Esophagus squamous epithelium (tissue), 5 donors: ENCODE measurements around the gene COPG1. TPM values are rescaled to one million over a fixed set of nuclear protein-coding genes. Genes with fewer than 3 reads are reported as not detected.

ENCODE experiments used
- DNase-seq: peaks from one replicate; lab custom pipeline; 2025; lab: John Stamatoyannopoulos, UW
- H3K27ac ChIP-seq, 4 donors: fragments of 200-600 bp; sonication (generic); one replicate each; pipeline ENCODE4 v1.5.1; 2016 to 2019; ENCODE audit warnings: mild to moderate bottlenecking in 1 of 4
- H3K27me3 ChIP-seq, 4 donors: fragments of 200-600 bp; sonication (generic); 1 replicate in 3 of 4; 2 replicates in 1 of 4; pipeline versions ENCODE4 v1.5.1 to v1.6.0; 2017 to 2021; ENCODE audit warnings: antibody characterized with exemption in 1 of 4
- H3K36me3 ChIP-seq, 3 donors: fragments of 200-600 bp; sonication (generic); one replicate each; pipeline ENCODE4 v1.5.1; 2016 to 2019
- H3K4me1 ChIP-seq, 3 donors: fragments of 200-600 bp; sonication (generic); one replicate each; pipeline ENCODE4 v1.5.1; 2017 to 2019
- H3K4me3 ChIP-seq, 4 donors: fragments of 200-600 bp; sonication (generic); 1 replicate in 3 of 4; 2 replicates in 1 of 4; pipeline ENCODE4 v1.5.1; 2016 to 2019; ENCODE audit warnings: mild to moderate bottlenecking in 2 of 4, moderate library complexity in 1 of 4
- H3K9me3 ChIP-seq, 3 donors: fragments of 200-600 bp; sonication (generic); one replicate each; pipeline ENCODE4 v1.5.1; 2016 to 2019
- POLR2A ChIP-seq, 4 donors: fragments of 450-650 bp; IDR thresholded peaks; one replicate each; pipeline ENCODE4 v1.6.1; 2017; ENCODE audit warnings: antibody characterized with exemption in 4 of 4, mild to moderate bottlenecking in 4 of 4, moderate library complexity in 3 of 4
- whole genome bisulfite sequencing, 2 donors: methylation state at CpG; one replicate each; pipeline ENCODE4 v1.1.5; 2018; 5-methylcytosine and 5-hydroxymethylcytosine counted together
- intact Hi-C: fragments of 100-400 bp; cut with DNase I; formaldehyde crosslinking; loops from one replicate; pipeline ENCODE4 v1.15.0; 2022
- total RNA-seq, 4 donors: library from RNA; depleted of rRNA; stranded (reverse); fragments of >200 nt; gene quantifications; one replicate each; pipeline ENCODE4 v1.1.0, GENCODE V29; 2016
- TF ChIP-seq, protein P1 (sequence below), 6 experiments: fragments of 450-650 bp in 4 of 6; fragments of 200-600 bp in 2 of 6; sonication (generic) in 2 of 6; IDR thresholded peaks; one replicate each; pipeline ENCODE4 v1.5.1; 2016 to 2019; ENCODE audit warnings: antibody characterized with exemption in 6 of 6, mild to moderate bottlenecking in 4 of 6, moderate library complexity in 4 of 6
- donor health status: DM: yes; HTN: yes; CAD: no.

Gene COPG1
- total RNA-seq, 4 donors from 2014 or later: 68.3 to 121 (median 104) TPM

DNA sequence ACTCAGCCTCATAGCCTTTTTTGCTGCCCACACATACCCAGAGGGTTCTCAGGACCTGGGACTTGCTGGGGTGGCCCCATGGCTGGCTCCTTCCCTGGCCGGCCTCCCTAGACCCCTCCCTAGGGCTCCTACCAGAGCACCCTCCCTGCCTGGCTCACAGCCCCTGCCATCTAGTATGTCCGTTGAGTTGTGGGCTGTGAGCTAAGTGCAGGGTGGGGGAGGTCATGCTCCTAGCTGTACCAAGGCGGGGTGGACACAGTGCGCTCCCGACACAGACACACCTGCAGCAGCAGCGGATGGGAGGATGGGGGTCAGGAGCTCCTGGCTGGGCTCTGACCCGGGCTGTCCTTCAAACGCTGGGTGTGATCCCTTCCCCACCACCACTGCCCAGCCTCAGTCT lies 70.9 kb downstream of the COPG1 start:
- no peak for TF ChIP-seq POLR2A (IDR thresholded peaks at IDR 0.05)
- TF ChIP-seq, protein P1, sequence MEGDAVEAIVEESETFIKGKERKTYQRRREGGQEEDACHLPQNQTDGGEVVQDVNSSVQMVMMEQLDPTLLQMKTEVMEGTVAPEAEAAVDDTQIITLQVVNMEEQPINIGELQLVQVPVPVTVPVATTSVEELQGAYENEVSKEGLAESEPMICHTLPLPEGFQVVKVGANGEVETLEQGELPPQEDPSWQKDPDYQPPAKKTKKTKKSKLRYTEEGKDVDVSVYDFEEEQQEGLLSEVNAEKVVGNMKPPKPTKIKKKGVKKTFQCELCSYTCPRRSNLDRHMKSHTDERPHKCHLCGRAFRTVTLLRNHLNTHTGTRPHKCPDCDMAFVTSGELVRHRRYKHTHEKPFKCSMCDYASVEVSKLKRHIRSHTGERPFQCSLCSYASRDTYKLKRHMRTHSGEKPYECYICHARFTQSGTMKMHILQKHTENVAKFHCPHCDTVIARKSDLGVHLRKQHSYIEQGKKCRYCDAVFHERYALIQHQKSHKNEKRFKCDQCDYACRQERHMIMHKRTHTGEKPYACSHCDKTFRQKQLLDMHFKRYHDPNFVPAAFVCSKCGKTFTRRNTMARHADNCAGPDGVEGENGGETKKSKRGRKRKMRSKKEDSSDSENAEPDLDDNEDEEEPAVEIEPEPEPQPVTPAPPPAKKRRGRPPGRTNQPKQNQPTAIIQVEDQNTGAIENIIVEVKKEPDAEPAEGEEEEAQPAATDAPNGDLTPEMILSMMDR (IDR thresholded peaks at IDR 0.05): no peak
- intact Hi-C loops: no loop called here
- peaks cover 0 to 40% (median 0%) of the 10 kb centered on the region in 3 donors for H3K36me3 ChIP-seq
- WGBS, 2 donors: 91 to 92% methylated on average over 4 to 6 of the region's 8 CpGs
- no peak overlapping the region for H3K27ac ChIP-seq
- H3K27me3 ChIP-seq: no peaks in the 10 kb centered on the region
- no peak for DNase-seq
- peaks cover 5 to 16% (median 12%) of the 10 kb centered on the region in 3 donors for H3K4me1 ChIP-seq
- H3K9me3 ChIP-seq: no peaks in the 10 kb centered on the region
- no peak overlapping the region for H3K4me3 ChIP-seq

DNA sequence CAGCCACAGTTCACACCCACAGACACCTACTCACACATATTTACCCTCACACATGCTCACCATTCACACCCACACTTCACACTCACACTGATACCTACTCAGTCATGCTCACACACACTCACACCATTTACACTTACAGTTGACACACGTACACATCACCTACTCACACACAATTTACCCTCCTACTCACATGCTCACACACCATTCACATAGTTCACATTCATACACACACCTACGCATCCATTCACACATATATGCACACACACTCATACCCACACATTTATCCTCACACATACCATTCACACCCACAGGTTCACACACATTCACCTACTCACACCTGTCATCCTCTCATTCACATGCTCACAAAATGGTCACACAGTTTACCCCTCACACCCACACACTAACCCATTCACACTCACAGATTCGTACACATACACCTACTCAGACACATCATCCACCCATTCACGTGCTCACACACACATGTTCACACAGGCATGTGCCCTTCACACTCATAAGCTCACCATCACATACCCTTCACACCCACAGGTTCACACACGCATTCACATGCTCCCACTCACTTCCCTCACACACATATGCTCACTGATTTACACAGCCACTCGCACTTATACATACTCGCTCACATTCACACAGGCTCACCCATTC lies 71.5 kb downstream of the COPG1 start:
- Histone ChIP-seq H3K36me3 (peaks cover 0 to 40% (median 0%) of the 10 kb centered on the region in 3 donors), H3K27me3 (no peaks in the 10 kb centered on the region), H3K9me3 (no peaks in the 10 kb centered on the region), H3K4me3 (no peak overlapping the region), H3K4me1 (peaks cover 5 to 16% (median 12%) of the 10 kb centered on the region in 3 donors), H3K27ac (no peak overlapping the region)
- WGBS, 2 donors: 82 to 83% methylated on average over 7 of the region's 7 CpGs
- no peak for DNase-seq
- no peak for TF ChIP-seq POLR2A (IDR thresholded peaks at IDR 0.05)
- TF ChIP-seq, protein P1 (IDR thresholded peaks at IDR 0.05): no peak
- intact Hi-C loops: no loop called here

DNA sequence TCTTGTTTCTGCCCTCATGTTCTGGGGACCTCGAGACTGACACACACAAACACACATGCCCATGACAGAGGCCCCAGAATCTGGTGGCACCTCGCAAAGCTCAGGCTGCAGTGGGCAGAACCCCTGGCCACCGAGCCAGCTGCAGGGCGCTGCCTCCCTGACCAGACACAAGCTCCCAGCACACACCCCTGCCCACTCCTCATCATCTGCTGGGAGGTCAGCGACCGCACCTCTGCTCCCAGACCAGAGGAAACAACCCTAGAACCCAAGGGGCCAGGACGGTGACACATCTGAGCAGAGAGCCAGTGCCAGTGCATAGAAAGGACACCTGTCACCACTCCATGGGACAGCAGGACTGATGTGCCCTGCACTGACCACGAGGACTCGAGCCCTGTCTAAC lies 72.5 kb downstream of the COPG1 start:
- intact Hi-C loops: no loop called here
- H3K27ac ChIP-seq: no peak overlapping the region
- DNase-seq: no peak
- WGBS, 2 donors: 86 to 89% methylated on average over 2 to 6 of the region's 9 CpGs
- no peak overlapping the region for H3K4me3 ChIP-seq
- H3K36me3 ChIP-seq: peaks cover 0 to 40% (median 0%) of the 10 kb centered on the region in 3 donors
- H3K27me3 ChIP-seq: no peaks in the 10 kb centered on the region
- H3K4me1 ChIP-seq: peaks cover 2 to 13% (median 10%) of the 10 kb centered on the region in 3 donors
- H3K9me3 ChIP-seq: no peaks in the 10 kb centered on the region
- no peak for TF ChIP-seq POLR2A (IDR thresholded peaks at IDR 0.05)
- TF ChIP-seq, protein P1 (IDR thresholded peaks at IDR 0.05): no peak

DNA sequence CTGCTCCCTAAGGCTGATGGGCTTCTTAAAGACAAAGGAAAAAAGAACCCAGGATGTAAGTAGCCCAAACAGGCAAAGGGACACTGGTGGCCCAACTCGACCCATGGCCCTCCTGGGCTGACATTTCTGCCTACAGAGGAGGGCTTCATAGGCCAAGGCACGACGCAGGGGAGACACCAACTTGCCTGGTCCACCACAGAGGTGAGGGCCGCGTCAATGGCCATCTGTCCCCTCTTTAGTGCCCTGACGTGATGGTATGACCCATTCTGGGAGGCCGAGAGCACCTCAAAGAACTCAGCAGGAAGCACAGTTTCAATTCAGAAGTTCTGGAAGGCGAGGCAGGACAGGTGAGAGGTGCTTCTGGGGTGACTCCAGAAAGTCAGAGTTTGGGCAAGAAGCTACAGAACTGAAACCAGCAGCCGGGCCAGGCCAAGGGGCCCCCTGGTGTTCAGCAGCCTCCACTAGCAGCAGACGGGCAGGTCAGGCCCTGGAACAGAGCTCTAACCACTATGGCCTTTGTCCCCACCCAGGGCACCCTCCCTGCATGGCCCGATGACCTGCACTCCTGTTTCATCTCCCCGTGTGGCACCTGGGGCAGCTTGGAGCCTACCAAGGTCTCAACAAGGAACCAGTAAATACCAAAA lies 74.4 kb downstream of the COPG1 start:
- 73 to 83% methylated on average over 3 to 9 of the region's 12 CpGs for WGBS, 2 donors
- DNase-seq: no peak
- Histone ChIP-seq H3K36me3 (peaks cover 0 to 40% (median 0%) of the 10 kb centered on the region in 3 donors), H3K4me1 (no peaks in the 10 kb centered on the region), H3K9me3 (no peaks in the 10 kb centered on the region), H3K27ac (no peak overlapping the region), H3K27me3 (no peaks in the 10 kb centered on the region), H3K4me3 (no peak overlapping the region)
- intact Hi-C loops: no loop called here
- TF ChIP-seq, protein P1 (IDR thresholded peaks at IDR 0.05): peak in 2 of 6 experiments; percentile 3 to 28
- TF ChIP-seq POLR2A (IDR thresholded peaks at IDR 0.05): no peak

DNA sequence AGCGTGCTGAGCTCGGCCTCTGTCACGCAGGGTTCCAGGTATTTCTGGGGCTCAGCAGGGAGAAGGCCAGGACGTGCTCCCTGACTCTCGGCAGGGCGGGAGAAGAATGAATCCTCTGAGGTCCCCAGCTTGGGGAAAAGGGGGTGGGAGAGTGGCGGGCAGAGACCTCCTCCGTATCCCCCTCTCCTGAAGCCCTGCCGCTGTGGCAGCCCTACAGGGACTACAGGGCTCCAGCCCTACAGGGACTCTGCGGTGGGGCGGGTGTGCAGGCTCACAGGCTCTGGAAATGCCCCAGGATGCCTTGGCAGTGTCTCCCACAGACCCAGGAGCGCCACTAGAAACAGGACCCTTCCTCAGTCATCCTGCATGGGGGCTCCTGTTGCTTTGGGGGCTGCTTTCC lies 75.4 kb downstream of the COPG1 start:
- H3K9me3 ChIP-seq: no peaks in the 10 kb centered on the region
- peaks cover 0 to 37% (median 0%) of the 10 kb centered on the region in 3 donors for H3K36me3 ChIP-seq
- no peak overlapping the region for H3K27ac ChIP-seq
- no peak for TF ChIP-seq POLR2A (IDR thresholded peaks at IDR 0.05)
- TF ChIP-seq, protein P1 (IDR thresholded peaks at IDR 0.05): no peak
- no CpG with 5 or more reads among the region's 12 CpGs for WGBS, 2 donors
- intact Hi-C loops: no loop called here
- no peak overlapping the region for H3K4me3 ChIP-seq
- DNase-seq: no peak
- H3K4me1 ChIP-seq: no peaks in the 10 kb centered on the region
- H3K27me3 ChIP-seq: no peaks in the 10 kb centered on the region
